H1 (cell line): Measurements from ENCODE around the gene RPUSD1. TPM values are rescaled to one million over a fixed set of nuclear protein-coding genes. Genes with fewer than 3 reads are reported as not detected.

Source experiments
- BCL11A ChIP-seq, 2 experiments: IDR thresholded peaks; one replicate each; pipeline ENCODE4 v1.6.1; 2011; ENCODE audit warnings: low read depth in 2 of 2, low read length in 2 of 2, mild to moderate bottlenecking in 2 of 2
- CBX5 ChIP-seq: fragments of 300-800, 300-1000 bp; sonication (generic); IDR thresholded peaks from 2 replicates; pipeline ENCODE4 v1.7.1; 2016; ENCODE audit warnings: antibody characterized with exemption, low read length, low read depth
- CBX8 ChIP-seq: fragments of 300-800, 300-1000 bp; sonication (generic); IDR thresholded peaks from 2 replicates; pipeline ENCODE4 v1.7.1; 2016; ENCODE audit warnings: low read depth, low read length, borderline replicate concordance
- CHD1 ChIP-seq: IDR thresholded peaks from 2 replicates; pipeline ENCODE4 v1.6.1; 2012; ENCODE audit warnings: low read depth, low read length, improper control_type of control experiment
- CHD7 ChIP-seq: fragments of 300-600 bp; sonication (generic); IDR thresholded peaks from 2 replicates; pipeline ENCODE4 v1.7.1; 2012; ENCODE audit warnings: low read length, moderate library complexity, mild to moderate bottlenecking, inconsistent platforms; ENCODE audit not compliant: insufficient replicate concordance
- GABPA ChIP-seq: IDR thresholded peaks from 2 replicates; pipeline ENCODE4 v1.6.1; 2011; ENCODE audit warnings: mild to moderate bottlenecking, low read length, moderate library complexity, borderline replicate concordance; ENCODE audit not compliant: insufficient read depth
- GTF2F1 ChIP-seq: IDR thresholded peaks from 2 replicates; pipeline ENCODE4 v1.6.1; 2012; ENCODE audit warnings: low read depth, low read length, improper control_type of control experiment, borderline replicate concordance
- HDAC2 ChIP-seq, 2 experiments: fragments of 300-600 bp in 1 of 2; sonication (generic) in 1 of 2; IDR thresholded peaks; 2 replicates each; pipeline ENCODE4 v1.6.1; 2011 to 2012; ENCODE audit warnings: low read depth in 2 of 2, low read length in 2 of 2, mild to moderate bottlenecking in 2 of 2, moderate library complexity in 2 of 2, borderline replicate concordance in 1 of 2, inconsistent platforms in 1 of 2
- HDAC6 ChIP-seq: IDR thresholded peaks from one replicate; pipeline ENCODE4 v1.7.1; 2012; ENCODE audit warnings: low read depth, mild to moderate bottlenecking, inconsistent platforms, low read length, moderate library complexity
- JUND ChIP-seq: IDR thresholded peaks from 2 replicates; pipeline ENCODE4 v1.6.1; 2011; ENCODE audit warnings: mild to moderate bottlenecking, improper control_type of control experiment, low read length
- SP2 ChIP-seq: IDR thresholded peaks from 2 replicates; pipeline ENCODE4 v1.6.1; 2012; ENCODE audit warnings: mild to moderate bottlenecking, low read length, inconsistent platforms
- ZNF274 ChIP-seq: IDR thresholded peaks from 2 replicates; pipeline ENCODE4 v1.7.0; 2012; ENCODE audit warnings: low read length, borderline replicate concordance; ENCODE audit errors: extremely low read depth
- polyA plus RNA-seq, 7 experiments: library from polyadenylated mRNA; depleted of rRNA in 3 of 7; stranded (reverse) in 5 of 7; unstranded in 2 of 7; fragments of >200 nt in 5 of 7; fragments of 200-250 nt in 2 of 7; gene quantifications; 1 replicate in 5 of 7; 2 replicates in 1 of 7; 4 replicates in 1 of 7; pipeline versions ENCODE4 v1.2.1 to v1.2.3, GENCODE V29; 2011 to 2013; ENCODE audit warnings: missing spikeins in 2 of 7, mixed read lengths in 2 of 7
- total RNA-seq: library from RNA; stranded (reverse); fragmentation: NEBNext Ultra II Directional; extraction: Animal tissue kit (Norgen Biotek cat#: 25700); gene quantifications from 2 replicates; pipeline ENCODE4 v1.2.1, GENCODE V29; 2021

RPUSD1 gene
- total and polyA plus RNA-seq, 2 of the 8 experiments (the other 6 are each of a cell fraction or from before 2014, with no cell fraction given) = 32.2 to 61.8 TPM

DNA sequence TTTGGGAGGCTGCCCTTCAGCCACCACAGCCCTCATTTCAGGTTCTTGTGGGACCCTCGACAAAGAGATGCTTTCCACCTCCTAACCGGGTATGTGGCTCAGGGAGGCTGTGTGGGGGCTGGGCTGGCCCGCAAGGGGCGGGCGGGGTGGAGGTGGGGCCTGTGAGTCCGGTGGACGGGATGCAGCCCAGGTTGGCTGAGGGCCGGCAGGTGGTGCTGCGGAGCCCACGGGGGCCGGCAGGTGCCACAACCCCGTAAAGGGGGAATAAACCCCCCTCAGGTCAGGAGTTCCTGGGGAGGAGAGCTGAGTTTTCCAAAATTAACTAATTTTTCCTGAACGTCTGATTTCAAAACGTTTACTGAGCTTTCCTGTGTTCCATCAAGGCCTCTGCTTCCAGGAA, 42.4 kb downstream of the RPUSD1 start (continued):
- TF ChIP-seq CHD7 (no peak), CBX5 (no peak), HDAC6 (no peak), GTF2F1 (no peak), SP2 (no peak), CHD1 (no peak), BCL11A (IDR thresholded peaks at IDR 0.05; ENCODE audit: low read depth in 2 of 2, low read length in 2 of 2) (no peak), HDAC2 (IDR thresholded peaks at IDR 0.05; ENCODE audit: borderline replicate concordance in 1 of 2, low read depth in 2 of 2, low read length in 2 of 2) (no peak), ZNF274 (no peak), JUND (no peak), GABPA (peak; percentile 61; the same call in 1 of the 2 replicates), CBX8 (no peak)
